ENCODE measurements around the gene ULK3.
A peak's percentile ranks its signal among the peaks of the same experiment; 100 is the strongest.

Gene ULK3

DNA sequence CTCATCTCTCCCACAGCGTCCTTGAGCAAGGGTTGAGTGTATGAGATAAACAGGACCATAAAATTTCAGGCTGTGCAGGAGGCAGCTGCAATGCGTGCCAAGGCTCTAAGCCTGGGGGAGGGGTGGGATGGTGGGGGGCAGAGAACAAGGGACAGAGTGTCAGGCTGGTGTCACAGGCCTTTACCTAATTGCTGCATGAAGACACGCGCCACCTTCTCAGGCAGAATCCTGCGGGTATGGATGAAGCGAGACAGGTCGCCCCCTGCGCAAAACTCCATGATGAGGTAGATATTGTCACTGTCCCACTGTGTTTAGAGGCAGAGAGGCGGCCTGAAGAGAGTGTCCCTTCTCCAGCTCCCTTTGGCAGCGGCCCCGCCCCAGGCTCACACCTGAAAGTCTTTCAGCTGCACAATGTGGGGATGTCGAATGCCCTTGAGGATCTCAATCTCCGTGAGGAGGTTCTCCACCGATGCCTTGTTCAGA is 1.0 kb downstream of the ULK3 start:
- DNase-seq (ENCODE audit: low read depth in 1 of 2, low spot score in 1 of 2) = no peak

- no peak for DNase-seq (ENCODE audit: low read depth in 1 of 2, low spot score in 1 of 2)
Measured at GRCh38 chr15:74840851-74841775, 1.8 kb downstream of the ULK3 start.

DNA sequence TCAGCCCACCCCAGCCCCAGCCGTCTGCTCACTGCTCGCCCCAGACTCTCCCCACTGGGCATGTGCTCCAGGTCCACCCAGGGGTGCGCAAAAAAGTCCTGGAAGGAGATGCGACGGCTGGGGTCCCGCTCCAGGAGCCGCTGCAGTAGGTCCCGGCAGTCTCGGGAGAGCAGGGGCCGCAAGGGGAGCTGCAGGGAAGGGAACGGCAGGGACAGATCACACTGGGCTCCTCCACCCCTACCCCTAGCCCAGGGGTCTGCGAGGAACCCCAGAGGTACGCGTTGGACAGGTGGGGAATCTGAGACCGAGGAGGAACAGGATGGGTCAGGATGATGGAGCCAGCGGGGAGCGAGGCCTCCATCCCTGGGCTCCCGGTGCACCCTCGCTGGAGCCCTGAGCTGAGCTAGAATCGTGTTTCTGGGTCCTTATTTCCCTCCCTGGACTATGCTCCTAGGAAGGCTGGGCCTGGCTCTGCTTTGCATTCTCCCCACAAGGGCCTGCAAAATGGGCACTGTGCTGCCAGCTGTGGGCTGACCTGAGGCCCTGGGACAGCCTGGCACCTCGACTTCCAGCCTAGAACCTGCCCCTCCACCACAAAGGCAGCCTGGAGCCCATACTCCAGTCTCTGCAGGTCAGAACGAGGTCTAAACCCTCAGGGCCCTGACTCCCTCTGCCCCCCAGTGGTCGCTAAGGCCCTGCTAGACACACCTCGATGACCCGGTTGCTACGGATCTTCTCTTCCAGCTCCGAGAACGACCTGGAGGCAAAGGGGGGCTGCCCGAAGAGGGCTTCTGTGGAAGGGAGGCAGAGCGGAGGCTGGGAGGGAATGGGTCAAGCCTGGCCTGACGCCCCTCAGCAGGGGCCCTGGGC is 3.2 kb downstream of the ULK3 start:
- no peak for DNase-seq (ENCODE audit: low read depth in 1 of 2, low spot score in 1 of 2)

DNA sequence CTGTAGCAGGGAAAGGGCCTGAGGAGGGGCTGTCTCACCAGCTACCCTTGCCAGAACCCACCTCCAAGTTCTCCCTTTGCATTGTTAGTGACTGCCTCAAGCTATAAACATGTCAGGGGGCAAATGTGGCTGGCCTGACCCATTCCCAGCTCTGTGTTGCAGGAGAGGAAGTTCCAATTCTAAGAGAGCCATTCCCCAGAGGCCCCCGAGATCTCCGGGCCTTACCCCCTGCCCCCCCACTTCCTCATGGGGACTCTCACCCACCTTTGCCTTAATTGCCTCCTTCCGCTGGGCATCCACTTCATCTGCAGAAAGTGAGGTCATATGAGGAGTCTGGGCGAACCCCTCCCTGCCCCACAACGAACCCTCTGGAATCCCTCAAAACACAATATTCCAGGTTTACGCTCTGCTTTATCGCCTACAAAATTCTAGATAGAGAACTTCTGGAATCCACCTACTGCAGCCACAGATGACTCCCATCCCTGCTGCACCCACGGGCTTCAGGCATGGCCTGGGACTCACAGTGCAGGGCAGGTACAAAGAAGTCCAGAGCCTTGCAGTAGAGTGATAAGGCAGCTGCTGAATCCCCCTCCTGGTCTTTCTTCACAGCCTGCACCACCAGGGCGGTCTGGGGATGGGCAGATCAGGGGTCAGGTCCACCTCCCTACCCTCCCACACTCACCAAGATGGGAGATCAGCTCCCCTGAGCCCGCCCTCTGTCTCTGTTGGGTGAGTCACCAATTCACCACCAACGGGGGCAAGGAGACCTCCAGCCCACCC is 4.0 kb downstream of the ULK3 start:
- no peak for DNase-seq (ENCODE audit: low read depth in 1 of 2, low spot score in 1 of 2)

DNA sequence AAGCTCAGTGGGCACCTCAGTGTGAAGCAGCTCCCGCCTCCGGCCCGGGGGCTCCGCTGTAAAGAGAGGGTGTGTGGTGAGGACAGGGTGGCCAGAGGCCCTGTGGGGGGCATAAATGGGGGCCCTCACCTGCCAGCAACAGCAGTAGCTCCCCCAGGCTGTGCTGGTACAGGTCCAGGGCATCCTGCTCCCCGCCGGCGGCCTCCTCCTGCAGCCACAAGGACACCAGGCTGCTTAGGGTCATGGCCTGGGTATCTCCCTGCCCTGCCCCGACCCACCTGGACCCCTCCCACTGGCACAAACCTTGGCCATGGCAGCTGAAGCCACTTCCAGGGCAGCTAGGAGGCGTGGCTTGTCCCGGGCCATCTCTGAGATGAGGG is 4.8 kb downstream of the ULK3 start:
- no peak for DNase-seq (ENCODE audit: low read depth in 1 of 2, low spot score in 1 of 2)

DNA sequence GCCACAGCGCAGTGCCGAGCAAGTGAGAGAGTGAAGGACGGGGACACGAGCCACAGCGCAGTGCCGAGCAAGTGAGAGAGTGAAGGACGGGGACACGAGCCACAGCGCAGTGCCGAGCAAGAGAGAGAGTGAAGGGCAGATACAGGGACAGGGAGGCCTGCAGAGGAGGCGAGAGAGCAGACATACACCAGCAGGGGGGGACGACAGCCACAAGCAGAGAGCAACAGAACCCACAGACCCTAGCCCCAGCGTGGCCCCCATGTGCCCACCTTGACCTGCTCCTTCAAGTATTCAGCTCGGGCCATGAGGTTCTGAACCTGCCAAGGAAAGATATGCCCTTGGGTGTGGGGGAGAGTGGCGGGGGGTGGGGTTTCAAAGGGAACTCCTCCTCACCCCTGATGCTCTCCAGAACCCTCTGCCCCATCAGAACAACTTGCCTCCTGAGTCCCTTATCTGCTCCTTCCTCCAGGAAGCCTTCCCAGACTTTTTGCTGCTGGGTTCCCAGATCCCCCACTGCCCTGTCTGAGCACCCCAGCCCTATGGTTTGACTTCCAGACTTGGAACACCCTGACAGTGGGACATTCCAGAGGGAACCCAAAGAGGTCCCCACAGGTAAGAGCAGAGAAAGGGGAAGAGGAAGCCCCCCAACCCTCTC is 5.3 kb downstream of the ULK3 start:
- no peak for DNase-seq (ENCODE audit: low read depth in 1 of 2, low spot score in 1 of 2)

- no peak for DNase-seq (ENCODE audit: low read depth in 1 of 2, low spot score in 1 of 2)
Measured at GRCh38 chr15:74836846-74837245, 6.1 kb downstream of the ULK3 start.

DNA sequence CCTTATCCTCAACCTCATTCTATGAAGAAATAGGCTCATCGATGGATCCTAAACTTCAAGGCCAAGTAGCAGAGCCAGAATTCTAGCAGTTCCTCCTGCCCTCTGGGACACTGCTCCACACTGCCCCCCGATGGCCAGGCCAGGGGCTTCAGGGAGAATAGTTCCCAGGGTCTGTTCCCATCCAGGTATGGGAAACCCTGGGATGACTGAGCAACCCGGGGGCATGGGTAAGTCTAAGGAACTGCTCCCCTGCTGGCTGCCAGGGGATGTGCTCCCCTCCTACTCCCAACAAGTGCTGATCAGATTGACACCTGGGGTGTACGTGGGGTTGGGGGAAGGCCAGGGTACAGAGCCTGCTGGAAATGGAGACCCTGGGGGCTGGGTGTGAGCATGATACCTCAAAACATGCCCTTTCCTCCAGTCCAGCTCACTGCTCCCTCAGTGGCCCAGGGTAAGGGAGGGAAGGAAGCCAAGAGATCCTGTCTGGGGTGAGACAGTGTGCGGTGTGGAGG is 7.6 kb downstream of the ULK3 start:
- DNase-seq (ENCODE audit: low read depth in 1 of 2, low spot score in 1 of 2) = no peak

GRCh38 chr15:74833376-74834107 is 9.4 kb downstream of the ULK3 start:
- no peak for DNase-seq (ENCODE audit: low read depth in 1 of 2, low spot score in 1 of 2)

- DNase-seq (ENCODE audit: low read depth in 1 of 2, low spot score in 1 of 2) = no peak
Measured at GRCh38 chr15:74832826-74833225, 10.1 kb downstream of the ULK3 start.

GRCh38 chr15:74831813-74832495 is 11.0 kb downstream of the ULK3 start:
- DNase-seq (ENCODE audit: low read depth in 1 of 2, low spot score in 1 of 2) = no peak

- DNase-seq (ENCODE audit: low read depth in 1 of 2, low spot score in 1 of 2) = no peak
Measured at GRCh38 chr15:74830868-74831267, 12.1 kb downstream of the ULK3 start.

- DNase-seq (ENCODE audit: low read depth in 1 of 2, low spot score in 1 of 2) = no peak
Measured at GRCh38 chr15:74829991-74830390, 13.0 kb downstream of the ULK3 start.

DNA sequence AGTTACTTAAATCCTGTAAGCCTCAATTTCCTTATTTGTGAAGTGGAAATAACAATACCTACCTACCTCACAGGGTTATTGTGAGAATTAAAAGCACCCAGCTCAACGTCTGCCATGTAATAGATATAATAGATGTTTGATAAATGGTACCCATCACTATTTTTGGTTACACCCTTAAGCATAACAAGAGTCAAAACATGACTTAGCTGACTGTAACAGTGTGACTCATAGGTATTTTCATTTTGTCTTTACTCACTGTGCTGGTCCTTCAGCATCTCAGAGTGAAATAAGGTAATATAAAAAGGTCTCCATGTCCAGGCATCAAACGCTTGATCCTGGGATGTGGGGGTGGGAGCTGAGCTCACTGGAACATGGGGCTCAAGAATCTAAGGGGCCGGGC is 13.5 kb downstream of the ULK3 start:
- DNase-seq (ENCODE audit: low read depth in 1 of 2, low spot score in 1 of 2) = no peak

DNA sequence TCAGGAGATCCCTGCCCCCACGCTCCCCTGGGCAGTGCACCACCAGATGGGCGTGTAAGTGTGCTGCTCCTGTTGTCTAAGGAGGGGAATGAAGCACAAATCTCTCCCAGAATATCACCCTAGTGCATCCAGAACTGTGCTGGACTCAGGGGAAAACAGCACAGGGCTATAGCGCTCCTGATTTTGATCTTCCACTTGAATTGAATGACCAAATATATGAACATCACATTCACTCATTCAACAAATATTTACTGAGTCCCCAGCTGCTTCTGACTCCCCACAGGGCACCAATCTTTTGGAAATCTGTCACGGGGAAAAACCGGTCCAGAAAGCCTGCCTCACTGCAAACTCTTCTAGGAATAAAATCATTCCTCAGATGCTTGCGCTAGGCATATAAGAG is 14.1 kb downstream of the ULK3 start:
- no peak for DNase-seq (ENCODE audit: low read depth in 1 of 2, low spot score in 1 of 2)

DNA sequence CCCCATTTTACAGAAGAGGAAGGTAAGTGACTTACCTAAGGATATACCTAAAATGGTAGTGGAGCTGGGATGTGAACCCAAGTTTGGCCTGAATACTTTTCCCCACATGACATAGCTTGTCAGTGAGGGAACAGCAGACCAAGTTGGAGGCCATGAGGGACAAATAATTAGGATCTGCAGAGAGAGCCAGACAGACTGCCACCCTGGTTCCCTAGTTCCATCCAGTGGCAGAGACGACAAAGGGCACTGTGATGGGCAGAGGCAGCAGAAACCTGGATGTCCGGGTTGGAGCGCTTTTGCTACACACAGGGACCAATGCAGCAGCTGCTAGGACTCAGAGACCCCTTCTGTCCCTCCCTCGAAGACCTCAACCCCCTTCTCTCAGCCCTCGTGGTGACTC is 15.3 kb downstream of the ULK3 start:
- no peak for DNase-seq (ENCODE audit: low read depth in 1 of 2, low spot score in 1 of 2)

GRCh38 chr15:74826921-74827320 is 16.0 kb downstream of the ULK3 start:
- no peak for DNase-seq (ENCODE audit: low read depth in 1 of 2, low spot score in 1 of 2)

GRCh38 chr15:74826364-74826819 is 16.6 kb downstream of the ULK3 start, which contains the start of gene CPLX3:
Gene CPLX3, plus strand, starts transcription at chr15:74826627. Its CDS starts 77 bp downstream, at chr15:74826704.
- peak in 1 of 2 donors; percentile 22 for DNase-seq (ENCODE audit: low read depth in 1 of 2, low spot score in 1 of 2)

- DNase-seq (ENCODE audit: low read depth in 1 of 2, low spot score in 1 of 2) = no peak
Measured at GRCh38 chr15:74825866-74826265, 17.1 kb downstream of the ULK3 start.

Measured in activated T-helper 1 cell treated with anti-CD3 and anti-CD28 coated beads, Interleukin-2, amount 50 U/mL, for 16 hours (primary cell).